ENCODE data around the gene MAP1LC3B2.

The MAP1LC3B2 gene

DNA sequence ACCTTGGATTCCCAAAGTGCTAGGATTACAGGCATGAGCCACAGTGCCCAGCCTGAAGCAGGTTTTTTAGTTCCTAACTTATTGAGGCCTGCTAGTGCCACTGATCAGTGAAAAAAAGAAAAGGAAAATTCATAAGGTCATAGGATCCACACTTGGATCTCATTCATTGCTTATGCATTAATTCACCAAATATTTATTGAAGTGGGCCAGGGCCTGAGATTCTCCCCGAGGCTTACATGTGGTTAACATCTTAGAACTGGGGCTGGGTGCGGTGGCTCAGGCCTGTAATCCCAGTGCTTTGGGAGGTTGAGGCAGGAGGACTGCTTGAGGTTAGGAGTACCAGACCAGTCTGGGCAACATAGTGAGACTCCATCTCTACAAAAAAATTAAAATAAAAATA, 29.5 kb upstream of the MAP1LC3B2 start:
- DNase-seq (ENCODE audit: low read depth): no peak
- H3K4me3 ChIP-seq (replicated peaks; ENCODE audit: low read depth, low read length): no peak overlapping the region
- TF ChIP-seq, protein P1, sequence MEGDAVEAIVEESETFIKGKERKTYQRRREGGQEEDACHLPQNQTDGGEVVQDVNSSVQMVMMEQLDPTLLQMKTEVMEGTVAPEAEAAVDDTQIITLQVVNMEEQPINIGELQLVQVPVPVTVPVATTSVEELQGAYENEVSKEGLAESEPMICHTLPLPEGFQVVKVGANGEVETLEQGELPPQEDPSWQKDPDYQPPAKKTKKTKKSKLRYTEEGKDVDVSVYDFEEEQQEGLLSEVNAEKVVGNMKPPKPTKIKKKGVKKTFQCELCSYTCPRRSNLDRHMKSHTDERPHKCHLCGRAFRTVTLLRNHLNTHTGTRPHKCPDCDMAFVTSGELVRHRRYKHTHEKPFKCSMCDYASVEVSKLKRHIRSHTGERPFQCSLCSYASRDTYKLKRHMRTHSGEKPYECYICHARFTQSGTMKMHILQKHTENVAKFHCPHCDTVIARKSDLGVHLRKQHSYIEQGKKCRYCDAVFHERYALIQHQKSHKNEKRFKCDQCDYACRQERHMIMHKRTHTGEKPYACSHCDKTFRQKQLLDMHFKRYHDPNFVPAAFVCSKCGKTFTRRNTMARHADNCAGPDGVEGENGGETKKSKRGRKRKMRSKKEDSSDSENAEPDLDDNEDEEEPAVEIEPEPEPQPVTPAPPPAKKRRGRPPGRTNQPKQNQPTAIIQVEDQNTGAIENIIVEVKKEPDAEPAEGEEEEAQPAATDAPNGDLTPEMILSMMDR (IDR thresholded peaks at IDR 0.05; ENCODE audit: low read length, missing control alignments): no peak

DNA sequence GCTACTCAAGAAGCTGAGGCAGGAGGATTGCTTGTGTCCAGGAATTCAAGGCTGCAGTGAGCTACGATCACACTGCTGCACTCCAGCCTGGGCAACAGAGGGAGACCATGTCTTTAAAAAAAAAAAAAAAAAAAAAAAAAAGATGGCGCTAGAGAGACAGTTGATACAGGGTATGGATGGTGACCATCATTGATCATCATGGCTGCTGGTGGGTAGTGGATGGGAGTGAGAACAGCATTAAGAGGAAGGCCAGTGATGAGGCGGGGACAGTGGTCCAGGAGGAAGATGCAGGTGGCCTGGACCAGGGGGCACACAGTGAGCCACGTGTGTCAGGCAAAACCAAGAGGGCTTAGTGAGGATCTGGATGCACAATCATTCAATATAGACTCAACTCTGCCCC, 26.8 kb upstream of the MAP1LC3B2 start:
- TF ChIP-seq, protein P1 (IDR thresholded peaks at IDR 0.05; ENCODE audit: low read length, missing control alignments): no peak
- no peak for DNase-seq (ENCODE audit: low read depth)
- no peak overlapping the region for H3K4me3 ChIP-seq (replicated peaks; ENCODE audit: low read depth, low read length)

GRCh38 chr12:116532986-116533342, 26.2 kb upstream of the MAP1LC3B2 start:
- TF ChIP-seq, protein P1 (IDR thresholded peaks at IDR 0.05; ENCODE audit: low read length, missing control alignments): no peak
- DNase-seq (ENCODE audit: low read depth): no peak
- H3K4me3 ChIP-seq (replicated peaks; ENCODE audit: low read depth, low read length): peak overlapping the region; percentile 57

- TF ChIP-seq, protein P1 (IDR thresholded peaks at IDR 0.05; ENCODE audit: low read length, missing control alignments): no peak
- peak; percentile 74 for DNase-seq (ENCODE audit: low read depth)
- peak overlapping the region; percentile 57 for H3K4me3 ChIP-seq (replicated peaks; ENCODE audit: low read depth, low read length)
These were observed 25.6 kb upstream of the MAP1LC3B2 start for GRCh38 chr12:116533343-116534251.

DNA sequence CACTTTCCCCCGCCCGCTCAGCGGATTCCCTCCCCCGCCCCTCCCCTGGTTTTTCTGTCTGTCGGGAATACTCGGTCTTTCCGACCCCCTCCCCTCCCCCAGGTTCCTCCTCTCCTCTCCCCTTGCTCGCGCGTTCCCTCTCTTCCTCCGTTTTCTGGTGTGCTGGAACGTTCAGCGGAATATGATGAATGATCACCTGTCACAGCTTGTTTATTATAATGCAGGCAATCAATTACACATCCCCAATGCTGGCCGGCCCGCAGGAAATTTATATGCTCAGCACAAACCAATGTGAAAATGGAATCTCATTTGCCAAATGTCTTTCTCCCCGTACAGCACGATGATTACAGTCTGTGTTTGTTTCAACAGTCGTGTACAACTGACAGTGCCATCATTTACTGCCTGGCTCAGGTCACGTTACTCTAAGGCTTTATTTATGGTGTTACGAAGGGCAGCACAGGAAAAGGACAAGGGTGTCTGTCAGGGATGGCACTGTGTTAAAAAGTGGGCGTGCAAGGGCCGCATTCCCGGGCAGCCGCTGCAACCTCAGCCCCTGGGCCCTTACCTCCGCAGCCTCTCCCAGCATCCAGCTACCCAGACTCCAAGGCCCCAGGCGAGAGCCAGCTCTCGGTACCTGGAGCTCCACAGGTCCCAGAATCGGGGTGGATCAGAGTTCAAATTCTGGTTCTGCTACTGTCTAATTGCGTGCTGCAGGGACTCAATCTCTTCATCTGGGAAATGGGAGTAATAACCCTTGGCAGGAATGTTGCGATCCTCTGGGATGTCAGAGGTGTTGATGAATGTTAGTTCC, 24.7 kb upstream of the MAP1LC3B2 start:
- TF ChIP-seq, protein P1 (IDR thresholded peaks at IDR 0.05; ENCODE audit: low read length, missing control alignments): no peak
- DNase-seq (ENCODE audit: low read depth): no peak
- peak overlapping the region; percentile 57 for H3K4me3 ChIP-seq (replicated peaks; ENCODE audit: low read depth, low read length)

DNA sequence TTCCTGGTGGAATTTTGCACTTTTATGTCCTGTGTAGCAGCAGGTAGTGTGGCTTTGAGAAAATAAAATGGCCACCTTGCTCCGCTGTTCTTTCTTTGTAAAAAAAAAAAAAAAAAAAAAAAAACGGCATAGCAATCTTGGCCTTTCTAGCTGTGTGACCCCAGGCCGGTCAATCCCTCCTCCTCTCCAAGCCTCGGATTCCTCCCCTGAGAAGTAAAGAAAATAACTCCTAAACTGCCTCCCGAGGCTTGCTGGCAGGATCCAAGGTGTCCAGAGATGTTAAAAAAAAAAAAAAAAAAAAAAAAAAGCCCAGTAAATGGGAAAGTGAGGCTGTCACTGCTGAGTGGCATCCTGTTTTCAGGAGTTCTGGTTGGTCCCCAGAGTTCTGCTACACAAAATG, 23.9 kb upstream of the MAP1LC3B2 start:
- TF ChIP-seq, protein P1 (IDR thresholded peaks at IDR 0.05; ENCODE audit: low read length, missing control alignments): no peak
- no peak for DNase-seq (ENCODE audit: low read depth)
- no peak overlapping the region for H3K4me3 ChIP-seq (replicated peaks; ENCODE audit: low read depth, low read length)

All from fibroblast of pulmonary artery (primary cell).